Activated B cell treated with CpG ODN at 0.5 μM for 24 hours (primary cell): ENCODE data around the gene CDKAL1. TPM values are rescaled to one million over a fixed set of nuclear protein-coding genes. Genes with fewer than 3 reads are reported as not detected.

Experiments
- ATAC-seq: fragments of 200-7000 bp; cut with Tn5 transposase; one replicate; pipeline ENCODE4 v1.10.0; 2021; ENCODE audit warnings: low read depth, mild to moderate bottlenecking, moderate library complexity
- CTCF ChIA-PET: fragments of 350-600 bp; sonication (Branson Sonifier 250); formaldehyde crosslinking; loops from one replicate; lab custom pipeline; 2021; ENCODE audit warnings: antibody characterized with exemption; lab: Charles Lee
- POLR2A ChIA-PET: fragments of 350-600 bp; sonication (Branson Sonifier 250); formaldehyde crosslinking; loops from one replicate; lab custom pipeline; 2021; ENCODE audit warnings: antibody characterized with exemption; lab: Charles Lee
- DNase-seq: peaks from one replicate; pipeline ENCODE4 v3.0.0; 2022
- H3K27ac Mint-ChIP-seq: one replicate; pipeline ENCODE4 v1.8.0; 2020; ENCODE audit warnings: mixed read lengths
- H3K27me3 Mint-ChIP-seq: one replicate; pipeline ENCODE4 v1.8.0; 2021; ENCODE audit warnings: mixed read lengths
- H3K36me3 Mint-ChIP-seq: one replicate; pipeline ENCODE4 v1.8.0; 2021; ENCODE audit warnings: low read depth, mixed read lengths
- H3K4me1 Mint-ChIP-seq: one replicate; pipeline ENCODE4 v1.8.0; 2021; ENCODE audit warnings: mixed read lengths
- H3K4me3 Mint-ChIP-seq: one replicate; pipeline ENCODE4 v1.8.0; 2020; ENCODE audit warnings: mild to moderate bottlenecking, mixed read lengths
- H3K9me3 Mint-ChIP-seq: one replicate; pipeline ENCODE4 v1.8.0; 2020; ENCODE audit warnings: mixed read lengths
- CTCF ChIP-seq: fragments of 200-600 bp; IDR thresholded peaks from one replicate; pipeline ENCODE4 v1.8.0; 2022; ENCODE audit warnings: antibody characterized with exemption, mild to moderate bottlenecking
- intact Hi-C: fragments of 100-400 bp; cut with micrococcal nuclease; formaldehyde crosslinking; loops from one replicate; pipeline ENCODE4 v1.15.1; 2024
- total RNA-seq: library from RNA; stranded (reverse); gene quantifications from 2 replicates; pipeline ENCODE4 v1.2.3, GENCODE V29; 2022

CDKAL1 gene
- total RNA-seq, 1 donor from 2014 or later, result 31.9 TPM

- no peak for ATAC-seq
- no peaks in the 10 kb centered on the region for H3K4me1 Mint-ChIP-seq
- no peak for DNase-seq
- peaks cover 2% of the 10 kb centered on the region for H3K9me3 Mint-ChIP-seq
- CTCF ChIA-PET, result no interaction called here
- no peaks in the 10 kb centered on the region for H3K27me3 Mint-ChIP-seq
- intact Hi-C loops, result no loop called here
- H3K4me3 Mint-ChIP-seq, result no peak overlapping the region
- POLR2A ChIA-PET, result no interaction called here
- H3K27ac Mint-ChIP-seq, result no peak overlapping the region
- no peak for TF ChIP-seq CTCF
- H3K36me3 Mint-ChIP-seq, result peaks cover 9% of the 10 kb centered on the region
These were observed 402.7 kb downstream of the CDKAL1 start for GRCh38 chr6:20936949-20937348.

GRCh38 chr6:20939161-20939775, 405.0 kb downstream of the CDKAL1 start:
- ATAC-seq (no peak), DNase-seq (no peak)
- TF ChIP-seq CTCF, result no peak
- Mint-ChIP-seq H3K27me3 (no peaks in the 10 kb centered on the region), H3K27ac (no peak overlapping the region), H3K4me3 (no peak overlapping the region), H3K9me3 (peaks cover 13% of the 10 kb centered on the region), H3K4me1 (no peaks in the 10 kb centered on the region), H3K36me3 (peaks cover 20% of the 10 kb centered on the region)
- intact Hi-C loops, result no loop called here
- ChIA-PET CTCF (no interaction called here), POLR2A (no interaction called here)

- Mint-ChIP-seq H3K4me3 (no peak overlapping the region), H3K9me3 (peaks cover 13% of the 10 kb centered on the region), H3K36me3 (peaks cover 18% of the 10 kb centered on the region), H3K27me3 (no peaks in the 10 kb centered on the region), H3K4me1 (no peaks in the 10 kb centered on the region), H3K27ac (no peak overlapping the region)
- TF ChIP-seq CTCF, result no peak
- CTCF ChIA-PET, result no interaction called here
- ATAC-seq, result no peak
- DNase-seq, result no peak
- POLR2A ChIA-PET, result no interaction called here
- intact Hi-C loops, result no loop called here
These were observed 408.9 kb downstream of the CDKAL1 start for GRCh38 chr6:20943040-20943627.

DNA sequence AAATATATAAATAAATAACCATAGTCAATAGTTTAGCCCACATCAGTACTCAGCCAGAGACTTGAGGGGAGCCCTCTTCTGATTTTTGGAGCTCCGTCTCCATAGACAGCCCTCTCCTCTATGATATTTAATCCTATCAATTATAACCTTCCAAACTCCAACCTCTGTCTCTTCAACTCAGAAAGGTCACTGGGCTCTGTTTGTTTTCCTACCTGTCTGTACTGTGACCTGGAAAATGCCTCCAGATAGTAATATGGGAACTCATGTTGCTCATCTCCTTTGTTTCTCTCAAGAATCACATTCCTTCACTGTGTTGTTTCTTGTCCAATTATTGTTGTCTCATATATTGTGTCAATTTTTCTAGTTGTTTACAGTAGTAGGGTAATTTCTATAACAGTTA, 409.7 kb downstream of the CDKAL1 start:
- ChIA-PET CTCF (no interaction called here), POLR2A (no interaction called here)
- intact Hi-C loops, result no loop called here
- DNase-seq, result no peak
- no peaks in the 10 kb centered on the region for H3K4me1 Mint-ChIP-seq
- peaks cover 18% of the 10 kb centered on the region for H3K36me3 Mint-ChIP-seq
- H3K27me3 Mint-ChIP-seq, result no peaks in the 10 kb centered on the region
- TF ChIP-seq CTCF, result no peak
- no peak for ATAC-seq
- no peak overlapping the region for H3K4me3 Mint-ChIP-seq
- peaks cover 13% of the 10 kb centered on the region for H3K9me3 Mint-ChIP-seq
- no peak overlapping the region for H3K27ac Mint-ChIP-seq

GRCh38 chr6:20946022-20946421, 411.8 kb downstream of the CDKAL1 start:
- H3K36me3 Mint-ChIP-seq, result peaks cover 18% of the 10 kb centered on the region
- H3K4me3 Mint-ChIP-seq, result no peak overlapping the region
- DNase-seq (no peak), ATAC-seq (no peak)
- ChIA-PET POLR2A (no interaction called here), CTCF (no interaction called here)
- H3K4me1 Mint-ChIP-seq, result no peaks in the 10 kb centered on the region
- no peak overlapping the region for H3K27ac Mint-ChIP-seq
- no peak for TF ChIP-seq CTCF
- intact Hi-C loops, result no loop called here
- no peaks in the 10 kb centered on the region for H3K27me3 Mint-ChIP-seq
- H3K9me3 Mint-ChIP-seq, result peaks cover 13% of the 10 kb centered on the region
